GM21723 (cell line): ENCODE results near the gene NCOA1.
"Not testable (repeated sequence)": the region's sequence is repeated elsewhere in the genome, so short reads cannot be mapped to it uniquely, and the experiment has no call there.

Experiments used
- ATAC-seq: cut with Tn5 transposase; IDR thresholded peaks from one replicate; pipeline ENCODE4 v1.9.1; 2021; ENCODE audit warnings: mild to moderate bottlenecking, moderate library complexity; ENCODE audit not compliant: unreplicated experiment

NCOA1 gene

DNA sequence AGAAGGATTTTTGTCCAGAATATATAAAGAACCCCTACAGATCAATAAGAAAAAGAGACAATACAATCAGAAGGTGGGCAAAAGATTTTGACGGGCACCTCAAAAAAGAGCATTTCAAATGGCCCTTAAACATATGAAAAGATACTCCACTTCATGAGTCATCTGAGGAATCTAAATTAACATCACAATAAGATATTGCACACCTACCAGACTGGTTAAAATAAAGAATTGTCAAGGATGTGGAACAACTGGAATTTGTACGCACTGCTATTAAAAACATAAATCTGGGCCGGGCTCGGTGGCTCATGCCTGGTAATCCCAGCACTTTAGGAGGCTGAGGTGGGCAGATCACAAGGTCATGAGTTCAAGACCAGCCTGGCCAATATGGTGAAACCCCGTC lies 17.0 kb upstream of the NCOA1 start:
- no peak for ATAC-seq

DNA sequence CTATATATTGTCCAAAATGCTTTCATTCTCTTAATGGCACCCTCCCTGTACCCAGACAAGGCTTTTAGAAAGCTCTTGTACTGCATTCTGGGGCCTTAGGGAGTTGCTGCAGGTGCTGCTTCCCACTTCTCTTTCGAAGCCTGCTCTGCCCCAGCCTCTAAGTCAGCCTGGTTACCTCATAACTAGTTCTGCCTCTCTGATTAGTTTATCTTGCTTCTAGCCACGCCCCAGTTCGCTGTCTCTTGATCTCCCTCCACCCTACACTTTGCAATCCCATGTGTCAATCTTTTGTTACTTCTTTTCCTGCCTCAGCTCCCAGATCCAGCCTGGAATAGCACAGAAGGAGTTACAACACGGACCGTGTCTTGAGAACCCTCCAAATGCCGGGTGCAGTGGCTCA lies 13.8 kb upstream of the NCOA1 start:
- no peak for ATAC-seq

DNA sequence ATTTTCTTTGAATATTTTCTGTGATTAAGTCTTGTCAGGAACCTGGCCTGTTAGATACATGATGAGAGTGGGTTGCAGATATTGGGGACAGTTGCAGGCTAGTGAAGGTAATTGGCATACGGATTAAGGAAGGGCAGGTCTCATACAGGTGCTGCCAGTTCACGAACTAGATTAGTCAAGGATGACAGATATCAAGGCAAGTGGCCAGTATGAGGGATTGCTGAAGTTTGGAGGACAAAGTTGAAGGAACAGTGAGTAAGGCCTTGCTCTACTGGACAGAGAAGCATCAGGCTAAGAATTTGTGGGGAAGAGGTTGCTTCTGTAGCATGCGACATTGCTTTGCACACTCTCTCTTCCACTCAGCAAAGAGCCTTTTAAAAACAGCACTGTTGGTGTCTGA lies 12.8 kb upstream of the NCOA1 start:
- ATAC-seq, result no peak

DNA sequence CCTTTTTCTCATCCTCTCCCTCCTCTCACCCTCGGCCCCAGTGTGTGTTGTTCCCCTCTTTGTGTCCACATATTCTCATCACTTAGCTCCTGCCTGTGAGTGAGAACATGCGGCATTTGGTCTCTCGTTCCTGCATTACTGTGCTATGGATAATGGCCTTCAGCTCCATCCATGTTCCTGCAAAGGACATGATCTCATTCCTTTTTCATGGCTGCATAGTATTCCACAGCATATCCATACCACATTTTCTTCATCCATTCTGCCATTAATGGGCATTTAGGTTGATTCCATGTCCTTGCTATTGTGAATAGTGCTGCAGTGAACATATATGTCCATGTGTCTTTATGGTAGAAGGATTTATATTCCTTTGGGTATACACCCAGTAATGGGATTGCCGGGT lies 10.8 kb upstream of the NCOA1 start:
- ATAC-seq, result no peak

DNA sequence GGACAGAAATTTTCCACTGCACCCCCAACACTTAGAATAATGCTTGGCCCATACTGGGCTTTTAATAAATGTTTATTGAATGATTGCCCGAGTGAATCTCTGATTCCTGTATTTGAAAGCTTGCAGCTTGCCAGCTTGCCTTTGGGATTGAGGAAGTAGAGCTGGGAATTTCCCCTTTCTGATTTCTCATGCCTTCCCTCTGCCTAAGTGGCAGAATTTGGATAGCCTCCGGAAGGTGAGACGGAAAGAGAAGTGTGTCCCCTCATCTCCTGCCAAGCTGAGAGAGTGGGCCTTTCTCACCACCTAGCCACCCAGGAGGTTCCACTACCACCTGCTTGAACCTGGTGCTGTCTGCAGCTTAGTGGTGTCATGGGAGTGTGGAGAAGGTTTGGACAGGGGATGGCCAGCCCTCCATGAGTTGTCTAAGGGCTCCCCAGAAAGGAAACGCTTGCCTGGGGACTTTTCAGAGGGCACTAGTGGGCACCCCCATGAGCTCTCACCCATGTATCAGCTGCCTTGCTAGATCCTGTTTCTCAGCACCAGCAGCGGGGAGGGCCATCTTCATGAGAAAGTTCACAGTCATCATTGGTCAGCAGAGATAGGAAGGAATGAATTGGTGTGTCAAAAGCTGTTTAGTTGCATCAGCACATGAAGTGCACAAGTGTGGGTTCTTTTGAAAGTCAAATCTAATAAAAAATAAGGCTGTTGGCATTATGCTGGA lies 8.6 kb upstream of the NCOA1 start:
- no peak for ATAC-seq

DNA sequence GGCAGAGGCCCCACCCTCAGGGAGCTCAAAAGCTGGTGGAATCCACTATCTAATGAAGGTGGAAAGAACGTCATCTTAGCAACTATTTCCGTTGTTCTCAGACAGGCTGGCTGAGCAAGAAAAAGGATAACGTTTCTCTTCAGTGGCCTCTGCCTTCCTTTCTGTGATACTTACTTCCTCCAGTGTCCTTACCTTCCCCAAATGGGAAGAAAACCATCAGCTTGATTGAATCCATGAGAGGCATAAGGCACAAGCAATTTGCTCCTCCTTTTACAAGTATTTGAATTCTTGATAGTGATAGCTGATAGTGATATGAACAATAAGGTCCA lies 8.1 kb upstream of the NCOA1 start:
- ATAC-seq, result no peak

DNA sequence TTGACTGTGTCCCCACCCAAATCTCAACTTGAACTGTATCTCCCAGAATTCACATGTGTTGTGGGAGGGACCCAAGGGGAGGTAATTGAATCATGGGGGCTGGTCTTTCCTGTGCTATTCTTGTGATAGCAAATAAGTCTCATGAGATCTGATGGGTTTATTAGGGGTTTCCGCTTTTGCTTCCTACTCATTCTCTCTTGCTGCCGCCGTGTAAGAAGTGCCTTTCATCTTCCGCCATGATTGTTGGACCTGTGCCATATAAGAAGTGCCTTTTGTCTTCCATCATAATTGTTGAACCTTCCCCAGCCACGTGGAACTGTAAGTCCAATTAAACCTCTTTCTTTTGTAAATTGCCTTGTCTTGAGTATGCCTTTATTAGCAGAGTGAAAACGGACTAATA lies 6.4 kb upstream of the NCOA1 start:
- not testable (repeated sequence) for ATAC-seq

DNA sequence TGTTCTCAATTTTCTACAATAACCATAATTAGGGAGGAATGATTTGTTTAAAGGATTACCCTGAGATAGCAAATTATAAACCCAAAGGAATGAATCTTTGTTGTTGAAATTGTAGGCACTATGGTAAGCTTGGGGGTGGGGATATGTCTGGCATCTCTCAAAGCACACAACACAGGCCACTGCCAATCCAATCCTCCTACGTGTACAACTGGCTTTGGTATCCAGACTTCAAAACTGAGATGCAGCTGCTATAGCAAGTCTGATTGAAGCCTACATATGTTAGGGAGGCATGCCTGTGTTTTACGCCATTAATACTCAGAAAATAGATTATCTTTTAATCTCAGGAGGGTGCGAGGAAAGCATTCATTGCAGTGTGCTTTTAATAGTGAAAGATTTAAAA lies 5.9 kb upstream of the NCOA1 start:
- no peak for ATAC-seq

DNA sequence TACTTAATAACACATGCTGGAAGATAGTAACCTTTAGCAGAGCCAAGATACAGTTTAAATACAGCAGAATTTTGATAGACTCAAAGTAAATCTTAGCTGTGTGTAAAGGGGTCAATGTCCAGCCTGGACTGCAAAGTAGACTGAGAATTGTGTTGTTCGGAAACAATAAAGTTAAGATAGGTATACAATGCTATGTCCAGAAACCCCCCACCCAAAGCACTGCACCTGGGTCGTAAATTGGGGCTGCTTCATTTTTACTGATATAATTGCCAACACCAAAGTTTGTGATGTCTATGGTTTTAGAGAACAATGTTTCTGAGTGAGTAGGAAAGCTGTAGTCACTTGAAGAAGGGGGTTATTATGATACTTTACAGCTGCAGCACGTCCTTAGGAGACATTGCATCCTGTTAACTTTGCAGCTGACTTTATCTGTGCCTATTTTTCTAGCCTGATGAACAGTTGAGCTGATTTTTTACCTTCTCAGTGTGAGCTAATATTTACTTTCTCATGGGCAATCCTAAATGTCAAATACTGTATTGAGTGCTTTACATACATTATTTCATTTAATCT lies 4.3 kb upstream of the NCOA1 start:
- ATAC-seq, result no peak

DNA sequence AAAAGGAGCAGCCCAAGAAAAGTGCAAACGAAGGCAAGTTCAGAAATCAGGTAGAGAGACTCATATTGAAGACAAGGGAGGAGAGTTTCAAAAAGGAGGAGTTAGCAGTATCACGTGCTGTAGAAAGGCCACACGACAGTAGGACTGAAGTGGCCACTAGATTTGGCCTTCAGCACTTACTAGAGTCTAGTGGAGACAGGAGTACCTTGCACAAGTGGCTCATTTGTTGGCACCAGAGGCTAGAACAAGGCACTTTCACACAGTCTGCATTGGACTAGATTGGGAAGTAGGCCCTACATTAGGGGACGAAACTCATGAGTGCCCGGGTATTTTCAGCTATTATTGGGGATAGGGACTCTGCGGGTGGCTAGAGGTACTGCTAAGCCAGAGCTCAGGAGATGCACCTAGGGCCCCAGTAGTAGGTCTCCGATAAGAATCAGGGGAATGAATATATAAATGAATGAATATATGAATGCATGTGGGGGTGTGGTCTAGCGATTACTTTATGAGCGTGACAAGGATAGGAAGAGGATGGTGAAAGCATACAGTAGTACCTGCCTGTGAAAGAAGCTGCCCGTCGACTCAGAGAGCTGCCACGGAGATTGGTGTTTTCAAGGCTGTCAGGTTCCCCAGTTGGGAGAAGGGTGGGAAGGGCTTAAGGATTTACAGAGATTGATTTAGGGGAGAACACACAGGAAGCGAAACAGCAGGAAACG lies 1.4 kb upstream of the NCOA1 start:
- ATAC-seq, result no peak

DNA sequence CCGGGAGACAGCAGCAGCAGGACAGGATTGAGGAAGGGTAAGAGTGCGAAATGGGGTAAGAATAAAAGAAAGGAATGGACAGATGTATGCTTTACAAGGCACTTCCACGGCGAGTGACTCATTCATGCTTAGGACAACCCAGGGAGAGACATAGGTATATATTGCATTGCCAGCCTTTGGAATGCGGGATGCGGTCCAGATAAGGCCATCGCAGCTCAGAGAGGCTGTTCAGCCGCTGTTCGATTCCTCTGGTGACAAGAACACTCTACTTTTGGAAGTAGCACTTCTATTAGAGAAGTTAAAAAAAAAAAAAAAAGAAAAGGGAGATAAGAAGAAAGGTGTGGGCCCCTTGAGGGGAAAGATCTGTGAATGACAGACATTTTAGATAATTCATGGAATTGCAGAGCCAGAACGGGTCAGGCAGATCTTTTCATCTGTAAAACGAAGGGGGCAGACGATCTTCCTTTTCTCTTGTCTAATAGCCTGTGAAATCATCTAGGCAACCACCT lies 819 bp upstream of the NCOA1 start:
- no peak for ATAC-seq

DNA sequence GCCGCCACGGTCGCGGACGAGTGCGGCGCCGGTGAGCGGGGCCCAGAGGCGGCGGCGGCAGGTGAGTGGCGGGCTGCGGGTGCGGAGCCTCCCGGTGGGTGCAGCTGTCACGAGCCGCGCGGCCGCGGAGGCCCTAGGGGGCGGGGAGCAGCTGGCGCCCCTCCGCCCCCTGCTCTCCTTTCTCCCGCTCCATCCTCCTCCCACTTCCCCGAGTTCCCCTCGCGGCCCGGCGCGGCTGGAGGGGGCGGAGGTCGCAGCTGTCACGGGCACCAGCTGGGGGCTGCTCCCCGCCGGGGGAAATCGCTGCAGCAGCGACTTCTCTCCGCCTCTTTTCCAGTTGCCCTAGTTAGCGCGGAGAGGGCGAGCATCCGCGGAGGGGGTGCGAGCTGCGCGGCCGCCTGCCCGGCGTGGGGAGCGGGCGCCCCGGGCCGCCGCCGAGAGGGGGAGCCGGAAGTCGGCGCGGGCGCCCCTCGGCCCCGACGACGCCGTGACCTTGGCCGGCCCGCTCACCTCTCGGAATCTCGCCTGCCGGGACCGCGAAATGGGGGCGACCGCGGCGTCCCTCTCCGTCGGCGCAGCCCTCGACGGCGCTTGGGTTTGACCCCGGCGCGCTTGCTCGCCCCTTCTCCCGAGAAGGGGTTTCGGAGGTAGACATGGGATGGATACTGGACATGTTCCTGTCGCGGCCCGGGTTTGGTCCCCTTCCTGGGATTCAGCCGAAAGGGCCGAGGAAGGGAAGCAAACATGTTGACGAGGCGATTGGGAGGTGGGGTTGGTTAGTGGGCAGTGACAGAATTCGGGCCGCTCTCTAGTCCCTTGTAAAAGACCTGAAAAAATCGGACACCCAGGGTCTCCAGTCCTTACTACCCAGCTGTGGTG lies 727 bp downstream of the NCOA1 start:
- peak; percentile 43 for ATAC-seq

DNA sequence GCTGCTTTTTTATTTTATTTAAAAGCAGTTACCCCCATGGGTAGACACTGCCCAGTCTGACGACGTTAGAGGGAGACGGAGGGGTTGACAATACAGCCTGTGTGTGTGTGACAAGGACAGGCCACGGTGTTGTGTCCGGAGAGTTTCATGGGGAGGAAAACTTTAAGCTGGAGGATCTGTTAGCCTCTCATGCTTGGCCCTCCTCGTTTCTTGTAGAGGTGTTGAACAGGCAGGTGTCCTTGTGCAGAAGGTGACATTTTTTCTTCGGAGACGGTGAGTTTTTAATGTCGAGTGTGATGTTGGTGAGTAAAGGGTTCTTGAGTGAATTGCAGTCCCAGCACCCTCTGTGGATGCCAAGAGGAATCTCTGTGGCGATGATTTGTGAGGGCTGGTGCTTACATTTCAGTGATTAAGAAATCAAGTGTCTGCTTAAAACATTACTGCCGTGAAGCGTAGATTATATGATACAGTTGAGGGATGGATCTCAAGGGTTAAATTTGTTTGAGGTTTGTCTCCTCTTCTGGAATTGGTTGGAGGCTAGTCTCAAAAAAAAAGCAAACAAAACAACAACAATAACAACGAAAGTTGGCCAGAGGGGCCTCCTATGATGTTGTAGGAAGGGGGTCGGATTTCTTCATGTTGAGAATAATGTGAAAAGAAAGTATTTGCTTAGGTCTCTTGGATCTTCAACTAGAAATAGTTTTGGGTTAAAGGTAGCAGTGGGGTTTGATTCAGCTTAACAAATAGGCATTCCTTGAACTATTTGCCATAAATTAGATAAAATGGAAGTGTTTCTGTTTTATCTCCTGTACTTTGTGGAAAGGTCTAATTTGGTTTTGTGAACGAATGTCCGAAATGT lies 1.6 kb downstream of the NCOA1 start:
- no peak for ATAC-seq

DNA sequence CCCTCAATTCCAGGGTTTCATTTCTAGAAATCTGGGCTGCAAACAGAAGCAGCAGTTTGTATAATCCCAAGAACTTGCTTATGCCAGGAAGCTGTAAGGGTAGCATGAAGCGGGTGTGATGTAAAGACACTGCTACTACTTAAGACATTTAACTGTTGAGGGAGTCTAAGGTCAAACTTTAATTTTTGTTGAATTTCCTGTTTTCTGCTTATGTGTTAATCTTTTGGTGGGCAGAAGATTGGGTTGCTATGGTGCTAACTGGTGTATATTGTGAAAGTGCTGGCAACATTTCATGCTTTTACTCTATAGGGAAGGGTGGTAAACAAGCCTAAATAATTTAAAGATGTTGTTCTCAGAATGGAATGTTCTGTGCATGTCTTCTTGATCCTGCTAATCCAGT lies 2.7 kb downstream of the NCOA1 start:
- no peak for ATAC-seq

DNA sequence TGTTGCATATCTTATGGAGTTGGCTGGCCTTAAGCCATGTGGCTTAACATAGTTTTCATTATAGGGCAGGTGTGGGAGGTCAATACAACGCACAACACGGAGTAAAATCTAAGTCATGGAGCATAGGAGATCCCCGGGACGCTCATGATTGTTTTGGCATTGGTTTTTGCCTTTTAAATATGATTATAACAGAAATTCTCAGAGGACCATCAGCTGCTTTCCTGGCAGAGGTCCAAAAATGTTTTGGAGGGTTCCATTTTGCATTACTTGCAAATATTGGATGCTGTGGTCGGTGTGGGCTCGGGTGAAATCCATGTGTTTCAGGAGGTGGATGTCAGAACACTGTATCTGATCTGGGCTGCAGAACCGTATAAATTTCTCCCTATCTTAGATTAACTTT lies 3.4 kb downstream of the NCOA1 start:
- no peak for ATAC-seq

DNA sequence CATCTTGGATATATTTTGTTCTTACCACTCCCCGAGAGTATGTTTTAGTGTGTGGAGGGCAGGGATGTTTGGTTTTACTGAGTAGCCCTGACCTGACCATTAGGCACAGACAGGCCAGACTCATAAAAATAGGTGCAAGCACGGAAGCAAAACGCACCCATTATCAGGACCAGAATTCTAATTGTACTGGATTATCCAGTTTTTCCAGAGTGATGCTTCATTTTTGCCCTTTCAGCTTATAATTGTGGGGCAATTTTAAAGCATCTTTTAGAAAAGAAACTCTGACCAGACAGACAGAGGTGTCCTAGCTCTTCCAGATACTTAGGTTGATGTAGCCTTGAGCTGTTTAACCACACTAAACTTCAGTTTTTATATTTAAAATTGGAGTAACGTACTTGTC lies 4.4 kb downstream of the NCOA1 start:
- no peak for ATAC-seq

DNA sequence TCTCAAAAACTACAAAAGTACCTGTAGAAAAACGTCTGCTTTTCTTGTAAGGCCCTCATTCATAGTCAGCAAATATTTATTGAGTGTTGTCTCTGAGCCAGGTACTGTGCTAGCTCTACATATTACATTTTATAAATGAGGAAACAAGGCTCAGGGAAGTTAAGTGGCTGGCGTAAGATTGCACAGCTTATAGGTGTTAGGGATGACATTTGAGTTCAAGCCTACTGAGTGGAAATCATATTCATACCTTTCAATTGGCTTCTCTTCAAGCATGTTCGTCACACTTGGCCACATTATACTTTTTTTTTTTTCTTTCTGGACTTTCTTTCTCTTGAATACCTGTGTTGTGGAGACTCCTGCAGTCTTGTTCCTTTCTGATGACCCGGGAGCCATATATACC lies 5.9 kb downstream of the NCOA1 start:
- ATAC-seq, result no peak

DNA sequence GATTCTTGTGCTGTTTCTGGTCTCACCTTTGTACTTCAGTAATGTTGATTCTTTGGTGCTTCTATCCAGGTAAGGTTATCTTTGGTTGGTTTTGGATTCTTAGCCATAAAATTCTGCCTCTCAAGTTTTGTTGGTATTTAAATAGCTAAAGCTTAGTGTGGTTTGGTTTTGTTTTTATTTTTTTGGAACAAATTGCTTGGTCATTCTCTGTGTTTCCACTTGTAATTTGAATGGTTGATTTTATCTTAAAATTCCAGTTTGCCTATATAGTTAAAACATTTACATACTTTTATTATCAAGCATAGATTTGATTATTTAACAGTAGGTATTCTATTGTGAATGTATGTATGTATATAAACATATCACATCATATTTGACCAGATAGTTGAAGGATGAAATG lies 6.6 kb downstream of the NCOA1 start:
- ATAC-seq, result no peak

DNA sequence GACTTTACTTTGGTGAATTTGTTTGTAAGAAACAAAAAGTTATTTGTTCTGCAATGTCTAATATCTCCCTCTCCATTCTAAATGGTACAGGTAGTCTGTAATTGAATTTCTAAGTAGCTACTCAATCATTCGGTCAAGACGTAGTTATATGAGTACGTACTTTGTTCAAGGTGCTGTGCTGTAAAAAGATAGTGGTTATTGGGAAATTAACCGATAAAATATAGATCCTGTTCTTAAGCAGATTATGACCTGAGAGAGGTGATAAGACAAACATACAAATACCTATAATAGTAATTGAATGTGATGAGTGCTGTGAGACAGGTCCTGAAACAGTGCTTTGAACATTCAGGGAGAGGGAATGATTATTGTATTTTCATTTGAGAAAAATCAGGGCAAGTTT lies 7.1 kb downstream of the NCOA1 start:
- ATAC-seq, result no peak

DNA sequence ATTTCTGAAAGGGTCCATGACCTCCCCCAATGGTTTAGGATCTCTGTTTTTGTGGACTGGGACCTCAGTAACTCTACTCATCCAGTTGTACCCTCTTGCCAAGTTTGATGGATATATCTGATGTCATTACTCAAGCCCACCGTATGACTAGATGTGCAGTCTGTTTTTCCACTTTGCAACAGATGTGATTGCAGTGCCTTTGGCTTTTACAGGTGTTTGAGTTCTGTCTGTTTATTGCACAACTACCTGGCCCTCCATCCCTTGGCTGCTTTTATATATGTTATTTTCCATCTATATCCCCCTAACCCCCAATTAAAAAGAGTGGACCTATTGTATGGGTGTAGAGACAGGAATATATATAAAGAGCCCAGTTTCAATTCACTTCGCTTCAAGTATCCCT lies 10.8 kb downstream of the NCOA1 start:
- ATAC-seq, result no peak
